Tibial nerve (tissue), 4 donors: ENCODE data around the gene HOXD13.

Experiments used
- CTCF ChIP-seq, 5 experiments: fragments of 200-600 bp in 3 of 5; fragments of 450-650 bp in 2 of 5; sonication (generic) in 3 of 5; IDR thresholded peaks; one replicate each; pipeline ENCODE4 v1.5.1; 2016 to 2019; ENCODE audit warnings: antibody characterized with exemption in 5 of 5, mild to moderate bottlenecking in 3 of 5, moderate library complexity in 2 of 5
- EP300 ChIP-seq, 2 donors: sonication (generic); formaldehyde crosslinking; IDR thresholded peaks; one replicate each; pipeline ENCODE4 v1.6.1; 2017; ENCODE audit warnings: antibody characterized with exemption in 2 of 2, mild to moderate bottlenecking in 1 of 2
- POLR2A ChIP-seq, 2 donors: fragments of 450-650 bp; IDR thresholded peaks; one replicate each; pipeline ENCODE4 v1.6.1; 2017; ENCODE audit warnings: antibody characterized with exemption in 2 of 2, mild to moderate bottlenecking in 2 of 2, moderate library complexity in 2 of 2

DNA sequence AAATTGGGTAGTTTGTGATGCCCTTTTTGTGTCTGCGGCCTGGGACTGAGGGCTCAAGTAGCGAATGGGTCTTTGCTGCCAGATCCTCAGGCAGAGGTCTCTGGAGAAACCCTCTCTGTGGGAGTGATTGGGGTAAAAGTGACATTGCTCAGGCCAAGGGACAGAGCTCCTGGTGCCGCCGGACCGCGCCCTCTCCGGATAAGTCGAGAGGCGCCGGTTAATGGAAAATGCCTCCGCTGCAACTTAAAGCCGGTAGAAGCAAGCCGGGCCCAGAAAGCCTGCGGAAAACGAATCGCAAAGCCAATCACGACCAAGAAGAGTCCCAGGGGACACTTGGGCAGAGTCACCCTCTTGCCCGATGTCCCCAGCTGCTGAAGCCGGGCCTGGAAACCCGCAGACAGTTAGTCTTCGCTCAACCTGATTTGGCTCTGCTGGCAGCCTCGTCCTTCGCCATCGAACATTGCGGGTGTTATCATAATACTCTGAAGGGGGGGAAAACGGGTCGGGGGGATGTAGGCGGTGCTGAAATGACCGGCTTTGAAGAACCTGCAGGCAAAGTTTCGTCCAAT, 6.7 kb downstream of the HOXD13 start:
- TF ChIP-seq CTCF (IDR thresholded peaks at IDR 0.05), result no peak
- TF ChIP-seq POLR2A (IDR thresholded peaks at IDR 0.05), result no peak
- TF ChIP-seq EP300 (IDR thresholded peaks at IDR 0.05), result no peak
